Body of pancreas (tissue), 4 donors: Measurements from ENCODE around the gene AASDHPPT. TPM values are rescaled to one million over a fixed set of nuclear protein-coding genes. Genes with fewer than 3 reads are reported as not detected.

ENCODE experiments used
- ATAC-seq: fragments of 150-250 bp; one replicate; pipeline ENCODE4 v1.9.1; 2016
- DNase-seq, 4 donors: peaks; one replicate each; pipeline ENCODE4 v3.0.0-alpha.2; 2019
- H3K27ac ChIP-seq, 4 donors: fragments of 200-600 bp; sonication (generic); 1 replicate in 3 of 4; 2 replicates in 1 of 4; pipeline versions ENCODE4 v1.5.1 to v1.6.1; 2016 to 2019; ENCODE audit warnings: mild to moderate bottlenecking in 1 of 4, mixed read lengths in 1 of 4, moderate library complexity in 1 of 4
- H3K27me3 ChIP-seq, 2 donors: fragments of 200-600 bp; sonication (generic); one replicate each; pipeline ENCODE4 v1.6.0; 2016; ENCODE audit warnings: mild to moderate bottlenecking in 1 of 2
- H3K36me3 ChIP-seq, 2 donors: fragments of 200-600 bp; sonication (generic); replicated peaks in 1 of 2; 2 replicates each; pipeline ENCODE4 v1.5.1; 2016; ENCODE audit warnings: low read depth in 2 of 2; ENCODE audit not compliant: insufficient read depth in 1 of 2
- H3K4me1 ChIP-seq: fragments of 200-600 bp; sonication (generic); one replicate; pipeline ENCODE4 v1.6.0; 2016
- H3K4me3 ChIP-seq, 2 donors: fragments of 200-600 bp; sonication (generic); 1 replicate in 1 of 2; 2 replicates in 1 of 2; pipeline ENCODE4 v1.5.1; 2016 to 2019
- H3K9me3 ChIP-seq, 3 donors: fragments of 200-600 bp; sonication (generic); 1 replicate in 2 of 3; 2 replicates in 1 of 3; pipeline ENCODE4 v1.5.1; 2016
- POLR2A ChIP-seq, 3 donors: fragments of 450-650 bp; IDR thresholded peaks; one replicate each; pipeline ENCODE4 v1.6.1; 2016; ENCODE audit warnings: antibody characterized with exemption in 3 of 3, mild to moderate bottlenecking in 2 of 3
- WGBS, 2 donors: methylation state at CpG; one replicate each; pipeline ENCODE4 v1.1.5; 2017; 5-methylcytosine and 5-hydroxymethylcytosine counted together
- intact Hi-C: fragments of 100-400 bp; cut with DNase I; formaldehyde crosslinking; loops from one replicate; pipeline ENCODE4 v1.15.1; 2023
- total RNA-seq, 2 donors: library from RNA; depleted of rRNA; stranded (reverse); fragments of >200 nt; gene quantifications; one replicate each; pipeline ENCODE4 v1.1.0, GENCODE V29; 2016
- TF ChIP-seq, protein P1 (sequence below), 7 experiments: fragments of 450-650 bp in 4 of 7; fragments of 200-600 bp in 3 of 7; sonication (generic) in 3 of 7; IDR thresholded peaks; one replicate each; pipeline ENCODE4 v1.5.1; 2016 to 2019; ENCODE audit warnings: antibody characterized with exemption in 7 of 7

Gene AASDHPPT
- total RNA-seq, 2 donors from 2014 or later = 22.1 to 25.2 TPM

DNA sequence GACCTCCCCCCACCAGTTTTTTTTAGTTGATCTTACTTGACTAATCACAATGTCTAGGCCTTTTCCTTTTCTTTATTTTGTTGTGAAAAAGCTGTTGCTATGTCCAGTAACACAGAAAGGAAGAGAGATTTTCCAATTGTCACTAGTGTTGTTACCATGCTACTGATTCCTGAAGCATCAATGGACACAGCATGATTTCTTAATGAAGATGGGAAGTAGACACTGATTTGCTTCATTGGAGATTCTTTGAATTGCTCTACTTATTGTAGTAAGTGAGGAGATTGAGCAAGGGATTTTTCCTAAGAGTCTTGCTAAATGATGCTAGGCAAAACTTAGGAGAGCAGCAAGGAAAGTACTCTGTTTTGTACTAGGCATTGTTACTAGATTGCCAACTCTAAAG is 4.6 kb downstream of the AASDHPPT start:
- DNase-seq = no peak
- Histone ChIP-seq H3K4me3 (no peak overlapping the region), H3K9me3 (no peaks in the 10 kb centered on the region), H3K27me3 (no peaks in the 10 kb centered on the region), H3K27ac (no peak overlapping the region), H3K4me1 (peaks cover 42% of the 10 kb centered on the region), H3K36me3 (peaks cover 0 to 6% of the 10 kb centered on the region in 2 donors)
- intact Hi-C loops = no loop called here
- ATAC-seq = no peak
- TF ChIP-seq, protein P1, sequence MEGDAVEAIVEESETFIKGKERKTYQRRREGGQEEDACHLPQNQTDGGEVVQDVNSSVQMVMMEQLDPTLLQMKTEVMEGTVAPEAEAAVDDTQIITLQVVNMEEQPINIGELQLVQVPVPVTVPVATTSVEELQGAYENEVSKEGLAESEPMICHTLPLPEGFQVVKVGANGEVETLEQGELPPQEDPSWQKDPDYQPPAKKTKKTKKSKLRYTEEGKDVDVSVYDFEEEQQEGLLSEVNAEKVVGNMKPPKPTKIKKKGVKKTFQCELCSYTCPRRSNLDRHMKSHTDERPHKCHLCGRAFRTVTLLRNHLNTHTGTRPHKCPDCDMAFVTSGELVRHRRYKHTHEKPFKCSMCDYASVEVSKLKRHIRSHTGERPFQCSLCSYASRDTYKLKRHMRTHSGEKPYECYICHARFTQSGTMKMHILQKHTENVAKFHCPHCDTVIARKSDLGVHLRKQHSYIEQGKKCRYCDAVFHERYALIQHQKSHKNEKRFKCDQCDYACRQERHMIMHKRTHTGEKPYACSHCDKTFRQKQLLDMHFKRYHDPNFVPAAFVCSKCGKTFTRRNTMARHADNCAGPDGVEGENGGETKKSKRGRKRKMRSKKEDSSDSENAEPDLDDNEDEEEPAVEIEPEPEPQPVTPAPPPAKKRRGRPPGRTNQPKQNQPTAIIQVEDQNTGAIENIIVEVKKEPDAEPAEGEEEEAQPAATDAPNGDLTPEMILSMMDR (IDR thresholded peaks at IDR 0.05) = no peak

DNA sequence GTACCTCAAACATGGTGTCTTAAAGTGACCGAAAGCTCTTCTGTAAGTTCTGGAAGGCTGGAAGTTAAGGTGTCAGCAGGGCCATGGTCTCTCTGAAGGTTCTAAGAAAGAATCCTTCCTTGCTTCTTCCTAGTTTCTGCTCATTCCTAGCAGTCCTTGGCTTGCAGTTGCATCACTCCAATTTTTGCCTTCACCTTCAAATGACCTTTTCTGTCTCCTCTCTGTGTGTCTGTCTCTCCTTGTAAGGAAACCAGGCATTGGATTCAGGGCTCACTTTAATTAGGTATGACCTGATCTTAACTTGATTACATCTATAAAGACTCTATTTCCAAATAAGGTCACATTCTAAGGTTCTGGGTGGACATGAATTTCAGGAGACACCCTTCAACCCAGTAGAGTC is 8.7 kb downstream of the AASDHPPT start:
- DNase-seq (no peak), ATAC-seq (no peak)
- Histone ChIP-seq H3K36me3 (peaks cover 0 to 3% of the 10 kb centered on the region in 2 donors), H3K27ac (peak overlapping the region in 2 of 4 donors; percentile 1 to 2), H3K4me1 (peaks cover 47% of the 10 kb centered on the region), H3K9me3 (no peaks in the 10 kb centered on the region), H3K4me3 (no peak overlapping the region), H3K27me3 (no peaks in the 10 kb centered on the region)
- WGBS, 2 donors = 100% methylated on average over 1 of the region's 1 CpG
- TF ChIP-seq, protein P1 (IDR thresholded peaks at IDR 0.05) = no peak
- no peak for TF ChIP-seq POLR2A (IDR thresholded peaks at IDR 0.05)
- intact Hi-C loops = no loop called here

DNA sequence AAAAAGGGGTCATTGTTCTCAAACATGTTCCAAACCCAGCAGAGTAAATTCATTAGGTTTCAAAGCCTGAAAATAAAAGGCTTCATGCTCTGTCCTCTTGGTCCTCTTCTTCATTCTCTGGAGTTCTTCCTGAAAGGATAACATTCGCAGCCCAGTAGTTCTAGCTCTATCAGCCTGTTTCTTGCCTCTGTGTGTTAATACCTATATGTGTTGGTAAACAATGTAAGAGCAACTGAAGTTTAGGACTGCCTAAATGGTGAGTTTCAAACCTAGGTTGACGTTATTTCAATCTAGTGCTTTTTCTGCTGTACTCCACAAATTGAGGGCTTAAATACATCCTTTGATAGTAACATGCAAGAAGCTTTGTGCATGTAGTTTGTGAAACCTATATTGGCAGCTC is 9.4 kb downstream of the AASDHPPT start:
- peak; percentile 27 for ATAC-seq
- H3K27me3 ChIP-seq = no peaks in the 10 kb centered on the region
- H3K36me3 ChIP-seq = peaks cover 0 to 4% of the 10 kb centered on the region in 2 donors
- peaks cover 41% of the 10 kb centered on the region for H3K4me1 ChIP-seq
- H3K27ac ChIP-seq = peak overlapping the region in 3 of 4 donors; percentile 2 to 40 (median 3)
- DNase-seq = no peak
- intact Hi-C loops = no loop called here
- no peak overlapping the region for H3K4me3 ChIP-seq
- WGBS, 2 donors = 20 to 22% methylated on average over 2 of the region's 2 CpGs
- H3K9me3 ChIP-seq = no peaks in the 10 kb centered on the region
- TF ChIP-seq, protein P1 (IDR thresholded peaks at IDR 0.05) = no peak
- TF ChIP-seq POLR2A (IDR thresholded peaks at IDR 0.05) = no peak

DNA sequence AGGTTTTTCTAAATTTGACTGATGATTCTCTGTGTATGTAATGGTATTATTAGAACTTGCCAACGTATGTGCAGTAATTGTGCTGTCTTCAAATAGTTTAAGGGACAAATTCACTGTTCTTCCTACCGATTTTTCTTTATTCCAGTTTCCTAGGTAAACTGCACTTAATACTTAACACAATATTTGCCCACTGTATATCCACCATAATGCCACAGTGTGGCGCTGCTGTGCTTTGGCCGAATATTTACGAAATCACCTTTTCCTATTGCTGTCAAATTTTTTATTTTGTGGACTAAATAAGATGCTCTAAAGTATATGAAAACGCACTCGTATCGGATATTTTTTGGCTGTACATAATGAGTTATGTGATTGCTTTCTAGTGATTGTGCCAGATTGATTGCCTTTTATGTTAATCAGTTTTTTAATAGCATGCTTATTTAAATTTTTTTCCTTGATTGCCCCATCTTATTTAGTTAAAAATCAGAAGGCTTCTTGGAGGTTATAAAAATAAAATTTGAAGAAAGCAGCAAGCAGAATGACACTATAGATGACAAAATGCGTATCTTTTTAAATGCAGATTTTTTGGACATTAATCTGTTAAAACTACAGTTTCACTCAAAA is 10.5 kb downstream of the AASDHPPT start:
- ATAC-seq = peak; percentile 87
- intact Hi-C loops = no loop called here

More for the DNA sequence above, 10.5 kb downstream of the AASDHPPT start:
- peak overlapping the region in 1 of 4 donors; percentile 40 for H3K27ac ChIP-seq
- H3K27me3 ChIP-seq = no peaks in the 10 kb centered on the region
- H3K9me3 ChIP-seq = no peaks in the 10 kb centered on the region
- TF ChIP-seq POLR2A (IDR thresholded peaks at IDR 0.05) = no peak
- TF ChIP-seq, protein P1 (IDR thresholded peaks at IDR 0.05) = peak; percentile 61 to 93 (median 87)
- no peak overlapping the region for H3K4me3 ChIP-seq
- peaks cover 36% of the 10 kb centered on the region for H3K4me1 ChIP-seq
- H3K36me3 ChIP-seq = peaks cover 0 to 9% of the 10 kb centered on the region in 2 donors
- peak; percentile 61 to 80 (median 70) for DNase-seq
- 11 to 15% methylated on average over 9 of the region's 9 CpGs for whole genome bisulfite sequencing, 2 donors
